K562 (cell line): ENCODE measurements around the gene PRC1. TPM values are rescaled to one million over a fixed set of nuclear protein-coding genes. Genes with fewer than 3 reads are reported as not detected.

Experiments used
- COPS2 ChIP-seq: fragments of 450-650 bp; conservative IDR thresholded peaks from 2 replicates; pipeline ENCODE4 v1.6.1; 2016; ENCODE audit warnings: mild to moderate bottlenecking, moderate library complexity
- E2F5 ChIP-seq: sonication (generic); formaldehyde crosslinking; IDR thresholded peaks from 2 replicates; pipeline ENCODE4 v1.8.0; 2022; ENCODE audit warnings: mild to moderate bottlenecking, missing genetic modification reagents
- GATA2 ChIP-seq: sonication (generic); formaldehyde crosslinking; IDR thresholded peaks from 2 replicates; pipeline ENCODE4 v1.4.0; 2020; ENCODE audit warnings: mild to moderate bottlenecking, missing genetic modification reagents
- JUN ChIP-seq, 2 experiments: sonication (generic) in 1 of 2; formaldehyde crosslinking in 1 of 2; IDR thresholded peaks; 2 replicates each; pipeline versions ENCODE4 v1.6.1 to v1.8.0; 2012 to 2022; ENCODE audit warnings: borderline replicate concordance in 2 of 2, mild to moderate bottlenecking in 2 of 2, improper control_type of control experiment in 1 of 2, low read depth in 1 of 2, low read length in 1 of 2, missing genetic modification reagents in 1 of 2
- OTX1 ChIP-seq: fragments of 450-650 bp; formaldehyde crosslinking; IDR thresholded peaks from 2 replicates; pipeline ENCODE4 v1.4.0; 2022; ENCODE audit warnings: mild to moderate bottlenecking
- PHTF2 ChIP-seq: fragments of 250-450 bp; sonication (Bioruptor Pico); IDR thresholded peaks from 2 replicates; pipeline ENCODE4 v1.5.0; 2021; ENCODE audit warnings: mild to moderate bottlenecking
- SIN3A ChIP-seq, 2 experiments: fragments of 150-350 bp in 1 of 2; IDR thresholded peaks; 2 replicates each; pipeline ENCODE4 v1.6.1; 2011 to 2016; ENCODE audit warnings: borderline replicate concordance in 2 of 2, low read depth in 2 of 2, low read length in 2 of 2, mild to moderate bottlenecking in 2 of 2, moderate library complexity in 2 of 2; ENCODE audit not compliant: control insufficient read depth in 1 of 2
- SRF ChIP-seq, 2 experiments: fragments of 250-450, 450-650 bp in 1 of 2; sonication (Bioruptor Pico) in 1 of 2; sonication (generic) in 1 of 2; formaldehyde crosslinking; IDR thresholded peaks; 2 replicates each; pipeline versions ENCODE4 v1.5.0 to v1.5.1; 2020 to 2022; ENCODE audit warnings: mild to moderate bottlenecking in 1 of 2, missing genetic modification reagents in 1 of 2
- TSHZ1 ChIP-seq: fragments of 250-450 bp; sonication (Bioruptor Pico); IDR thresholded peaks from 2 replicates; pipeline ENCODE4 v1.4.0; 2020; ENCODE audit warnings: mild to moderate bottlenecking, moderate library complexity
- VEZF1 ChIP-seq: fragments of 200-800 bp; sonication (Bioruptor generic); IDR thresholded peaks from 2 replicates; pipeline ENCODE4 v1.6.1; 2017; ENCODE audit warnings: missing genetic modification characterization, missing compliant biosample characterization
- WHSC1 ChIP-seq: IDR thresholded peaks from one replicate; pipeline ENCODE4 v1.6.1; 2012; ENCODE audit warnings: low read length, control low read depth, inconsistent platforms
- ZNF175 ChIP-seq: fragments of 200-800 bp; sonication (Bioruptor generic); IDR thresholded peaks from 2 replicates; pipeline ENCODE4 v1.6.1; 2016; ENCODE audit warnings: low read depth, mild to moderate bottlenecking, missing genetic modification characterization, missing compliant biosample characterization
- ZNF3 ChIP-seq: fragments of 250-450 bp; sonication (Bioruptor Pico); IDR thresholded peaks from 2 replicates; pipeline ENCODE4 v1.5.0; 2021; ENCODE audit warnings: mild to moderate bottlenecking, moderate library complexity
- ZNF644 ChIP-seq: fragments of 200-800 bp; sonication (Bioruptor generic); IDR thresholded peaks from 2 replicates; pipeline ENCODE4 v1.6.1; 2016; ENCODE audit warnings: low read depth, missing genetic modification characterization, missing compliant biosample characterization
- ZNF780A ChIP-seq: fragments of 250-450 bp; sonication (Bioruptor Pico); IDR thresholded peaks from 2 replicates; pipeline ENCODE4 v1.5.0; 2021; ENCODE audit warnings: mild to moderate bottlenecking
- polyA plus RNA-seq, 8 experiments: library from polyadenylated mRNA; depleted of rRNA in 4 of 8; stranded (reverse) in 5 of 8; unstranded in 3 of 8; fragments of >200 nt; fragmentation: Nextera tagmentation in 2 of 8; fragmentation: Illumina TruSeq in 1 of 8; extraction: Ambion mirVana in 2 of 8; extraction: Trizol in 1 of 8; gene quantifications; 2 replicates each; pipeline versions ENCODE4 v1.2.1 to v1.2.3, GENCODE V29; 2011 to 2014; ENCODE audit warnings: inconsistent platforms in 1 of 8, missing spikeins in 1 of 8
- total RNA-seq, 7 experiments: library from RNA; depleted of rRNA in 6 of 7; stranded (reverse); fragments of >200 nt in 6 of 7; fragmentation: Illumina TruSeq in 2 of 7; extraction: Trizol in 2 of 7; gene quantifications; 2 replicates each; pipeline versions ENCODE4 v1.2.1 to v1.2.3, GENCODE V29; 2011 to 2021; ENCODE audit warnings: low replicate concordance in 1 of 7

The PRC1 gene
- total and polyA plus RNA-seq, 9 of the 15 experiments (the other 6 are each of a cell fraction or from before 2014, with no cell fraction given): 156 to 391 (median 240) TPM

- TF ChIP-seq ZNF780A: 0 out of 2 replicates have a peak, but pooled peaks have one; percentile 27
- TF ChIP-seq E2F5 (CRISPR knock-in tag): peak; percentile 71; the same call in 1 of the 2 replicates
- TF ChIP-seq ZNF175 (CRISPR knock-in tag): peak; percentile 56; the same call in 1 of the 2 replicates
- TF ChIP-seq COPS2: no peak
- TF ChIP-seq PHTF2 (CRISPR knock-in tag): no peak
- 0 out of 2 replicates have a peak, but pooled peaks have one; percentile 2 for TF ChIP-seq TSHZ1 (CRISPR knock-in tag)
- peak; percentile 62 to 74; a peak in 2 of 4 replicates for TF ChIP-seq SIN3A (IDR thresholded peaks at IDR 0.05; ENCODE audit: borderline replicate concordance in 2 of 2, control insufficient read depth in 1 of 2, low read depth in 2 of 2, low read length in 2 of 2)
- TF ChIP-seq OTX1 (CRISPR knock-in tag): peak; percentile 2; the same call in 1 of the 2 replicates
- peak; percentile 80; the same call in 1 of the 2 replicates for TF ChIP-seq VEZF1
- TF ChIP-seq ZNF3: no peak
- TF ChIP-seq JUN (IDR thresholded peaks at IDR 0.05; ENCODE audit: borderline replicate concordance, low read depth, low read length): peak; percentile 59; the same call in 1 of the 2 replicates
- peak; percentile 73; the same call in 1 of the 2 replicates for TF ChIP-seq JUN (CRISPR knock-in tag; IDR thresholded peaks at IDR 0.05; ENCODE audit: borderline replicate concordance)
- no peak for TF ChIP-seq WHSC1
- peak in 1 of 2 experiments; percentile 64; a peak in 2 of 4 replicates for TF ChIP-seq SRF (CRISPR knock-in tag; IDR thresholded peaks at IDR 0.05)
- no peak for TF ChIP-seq GATA2 (CRISPR knock-in tag)
- TF ChIP-seq ZNF644 (tag): 0 out of 2 replicates have a peak, but pooled peaks have one; percentile 66
Measured at GRCh38 chr15:90954712-90955623, 39.4 kb downstream of the PRC1 start, which contains the start of gene RCCD1 (continued).
